Loucy (cell line): ENCODE results near the gene RAD51B.

ENCODE experiments used
- CTCF ChIP-seq: fragments of 200-600 bp; sonication (generic); conservative IDR thresholded peaks from 2 replicates; pipeline ENCODE4 v1.5.1; 2014; ENCODE audit warnings: mild to moderate bottlenecking, antibody characterized with exemption, low read length
- EZH2phosphoT487 ChIP-seq: fragments of 200-600 bp; IDR thresholded peaks from 2 replicates; pipeline ENCODE4 v1.6.1; 2018; ENCODE audit warnings: antibody characterized with exemption, mild to moderate bottlenecking, moderate library complexity, borderline replicate concordance

DNA sequence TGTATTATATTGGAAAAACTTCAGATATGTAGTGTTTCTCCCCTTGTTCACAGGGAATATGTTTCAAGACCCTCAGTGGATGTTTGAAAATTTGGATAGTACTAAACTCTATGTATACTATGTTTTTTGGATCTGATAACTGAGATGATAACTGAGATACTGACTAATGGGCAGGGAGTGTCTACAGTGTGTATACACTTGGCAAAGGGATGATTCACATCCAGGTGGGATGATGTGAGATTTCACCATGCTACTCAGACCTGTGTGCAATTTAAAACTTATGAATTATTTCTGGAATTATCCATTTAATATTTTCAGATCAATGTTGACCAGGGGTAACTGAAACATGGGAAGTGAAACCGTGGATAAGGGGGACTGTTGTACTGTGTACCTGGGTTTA, 13.8 kb downstream of the RAD51B start:
- TF ChIP-seq CTCF, result no peak
- no peak for TF ChIP-seq EZH2phosphoT487
